Measurements from ENCODE around the gene ACTL7B.
"Not testable (repeated sequence)": the region's sequence is repeated elsewhere in the genome, so short reads cannot be mapped to it uniquely, and the experiment has no call there.

The ACTL7B gene

GRCh38 chr9:108844391-108844790 lies 11.4 kb downstream of the ACTL7B start:
- DNase-seq: no peak

- peak in 1 of 4 experiments; percentile 15 for DNase-seq
Measured at GRCh38 chr9:108842610-108843295, 13.0 kb downstream of the ACTL7B start.

GRCh38 chr9:108839561-108839960 lies 16.2 kb downstream of the ACTL7B start:
- DNase-seq: not testable (repeated sequence)

- DNase-seq: no peak
Measured at GRCh38 chr9:108838017-108838416, 17.8 kb downstream of the ACTL7B start.

GRCh38 chr9:108837530-108837929 lies 18.3 kb downstream of the ACTL7B start:
- DNase-seq: no peak

GRCh38 chr9:108836781-108837180 lies 19.0 kb downstream of the ACTL7B start:
- no peak for DNase-seq

DNA sequence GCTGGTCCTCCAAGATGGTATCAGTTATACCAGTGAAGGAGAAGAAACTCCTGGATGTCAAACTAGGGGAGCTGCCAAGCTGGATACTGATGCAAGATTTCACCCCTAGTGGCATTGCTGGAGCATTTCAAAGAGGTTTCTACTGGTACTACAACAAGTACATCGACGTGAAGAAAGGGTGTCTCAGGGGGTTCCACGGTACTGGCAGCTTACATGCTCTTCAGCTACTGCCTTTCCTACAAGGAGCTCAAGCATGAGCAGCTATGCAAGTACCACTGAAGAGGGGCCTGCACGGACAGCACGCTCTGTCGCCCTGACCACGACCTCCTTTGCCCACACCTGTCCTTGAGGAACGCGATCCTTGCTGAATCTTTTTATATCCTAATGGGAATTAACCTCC lies 19.5 kb downstream of the ACTL7B start:
- no peak for DNase-seq

DNA sequence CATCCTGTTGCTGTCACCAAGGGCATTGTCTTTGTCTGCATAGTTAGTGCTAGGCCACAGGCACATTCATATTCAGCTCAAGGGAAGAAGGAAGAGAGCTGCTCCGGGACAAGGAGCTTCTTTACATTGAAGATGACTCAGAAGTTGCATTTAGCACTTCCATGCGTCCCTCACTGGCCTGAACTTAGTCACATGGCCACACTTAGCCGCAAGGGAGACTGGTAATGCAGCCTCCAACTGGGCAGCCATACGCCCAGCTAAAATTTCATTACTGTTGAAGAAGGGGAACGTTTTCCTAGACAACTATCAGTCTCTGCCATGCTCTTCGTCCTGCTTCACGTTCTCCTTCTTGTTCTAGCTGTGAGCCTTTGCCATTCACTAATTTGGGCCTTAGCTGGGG lies 20.0 kb downstream of the ACTL7B start:
- DNase-seq: peak; percentile 42 to 75 (median 66)

DNA sequence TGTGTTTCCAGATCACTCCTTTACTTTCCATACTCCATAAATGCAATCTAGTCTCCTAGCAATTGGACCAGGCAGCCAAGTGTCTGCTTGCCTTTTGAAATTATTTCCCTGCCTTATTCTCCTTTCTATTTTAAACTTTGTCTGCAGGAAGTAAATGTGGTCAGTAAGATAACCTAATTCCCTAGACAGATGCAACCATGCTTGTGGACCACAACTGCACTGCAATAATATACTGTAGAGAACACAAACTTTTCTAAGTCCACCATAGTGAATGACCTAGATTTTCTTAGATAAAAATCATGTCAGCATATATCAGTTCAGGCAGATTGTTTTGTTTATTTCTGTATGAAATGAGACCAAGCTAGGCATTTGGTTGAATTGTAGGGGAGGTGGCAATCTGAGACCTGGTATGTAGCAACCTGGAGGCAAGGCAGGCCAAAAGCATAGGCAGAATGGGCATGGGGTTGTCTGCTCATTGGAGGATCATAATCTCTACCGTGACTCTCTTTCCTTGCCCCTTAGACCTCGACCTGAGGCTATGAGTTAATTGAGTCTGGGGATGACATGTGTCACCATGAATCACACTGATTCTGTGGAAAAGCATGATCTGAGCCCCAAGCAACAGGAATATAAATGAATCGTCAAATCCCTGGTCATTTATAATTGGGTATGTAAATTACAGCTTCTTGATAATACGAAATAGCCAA lies 20.7 kb downstream of the ACTL7B start:
- peak in 3 of 4 experiments; percentile 16 to 42 (median 26) for DNase-seq

DNA sequence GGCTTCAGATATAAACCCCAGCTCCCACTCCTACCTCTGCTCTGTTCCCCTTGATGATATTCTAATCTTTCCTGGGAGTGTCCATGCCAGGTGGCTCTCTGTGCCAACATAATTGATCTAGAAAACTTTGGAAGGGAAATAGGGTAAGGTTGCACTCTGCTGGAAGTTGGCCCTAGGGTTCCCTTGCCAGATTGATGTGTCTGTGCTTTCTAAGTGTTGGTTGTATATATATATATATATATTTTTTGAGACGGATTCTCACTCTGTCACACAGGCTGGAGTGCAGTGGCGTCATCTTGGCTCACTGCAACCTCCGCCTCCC lies 23.6 kb downstream of the ACTL7B start:
- DNase-seq: no peak

DNA sequence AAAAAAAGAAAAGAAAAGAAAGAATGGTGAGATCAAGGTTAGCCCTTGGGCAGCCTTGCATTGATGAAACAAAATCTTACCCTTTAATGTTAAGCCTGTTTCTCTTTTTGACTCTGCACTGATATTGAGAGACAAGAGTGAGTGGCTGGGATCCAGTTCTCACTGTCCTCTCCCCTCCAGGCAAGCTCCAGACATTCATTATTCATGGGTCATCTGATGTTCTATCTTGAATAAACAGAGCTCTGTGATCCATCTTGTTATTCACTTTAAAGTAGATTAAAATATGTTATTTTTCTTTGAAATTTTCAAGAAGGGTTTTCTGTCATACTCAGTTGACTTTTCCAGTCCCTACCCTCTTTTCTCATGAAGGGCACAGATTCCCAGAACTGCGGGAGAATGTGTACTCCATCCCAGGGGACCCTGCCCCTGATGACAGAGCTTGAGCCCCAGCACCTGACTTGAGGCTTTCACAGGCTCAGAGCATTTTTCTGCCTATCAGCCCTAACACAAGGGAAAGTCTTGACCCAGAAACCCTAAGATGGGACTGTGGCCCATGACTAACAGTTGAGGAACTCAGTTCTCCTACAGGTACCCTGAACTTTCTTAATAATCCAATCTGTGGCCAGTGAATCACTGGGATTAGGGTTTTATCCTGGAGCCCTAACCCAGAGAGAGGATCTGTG lies 24.1 kb downstream of the ACTL7B start:
- no peak for DNase-seq

DNA sequence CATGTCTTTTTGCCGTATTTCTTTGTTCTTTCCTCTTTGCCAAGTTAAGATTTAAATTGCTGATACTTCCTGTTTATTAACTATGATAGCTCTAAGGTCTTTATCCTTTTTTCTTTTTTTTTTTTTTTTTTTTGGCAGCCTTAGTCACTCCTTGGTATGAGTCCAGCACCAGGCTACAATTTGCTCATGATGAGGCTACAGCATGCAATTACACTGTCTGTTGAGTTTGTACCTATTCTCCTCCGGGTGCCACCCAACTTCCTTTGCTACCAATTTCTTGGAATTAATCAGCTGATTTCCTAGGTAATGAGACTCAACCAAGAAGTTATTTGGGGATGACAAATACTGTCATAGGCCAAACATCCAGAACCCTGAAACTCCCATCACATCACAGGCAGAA lies 25.5 kb downstream of the ACTL7B start:
- DNase-seq: no peak

DNA sequence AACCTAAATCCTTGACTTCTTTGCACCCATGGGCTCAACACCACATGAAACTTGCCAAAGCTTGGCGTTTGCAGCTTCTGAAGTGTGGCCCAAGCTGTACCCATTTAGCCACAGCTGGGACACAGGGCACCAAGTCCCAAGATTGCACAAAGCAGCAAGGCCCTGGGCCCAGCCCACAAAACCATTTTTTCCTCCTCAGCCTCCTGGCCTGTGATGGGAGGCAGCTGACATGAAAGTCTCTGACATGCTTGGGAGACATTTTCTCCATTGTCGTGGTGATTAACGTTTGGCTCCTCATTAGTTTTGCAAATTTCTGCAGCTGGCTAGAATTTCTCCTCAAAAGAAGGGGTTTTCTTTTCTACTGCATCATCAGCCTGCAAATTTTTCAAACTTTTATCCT lies 32.0 kb downstream of the ACTL7B start:
- no peak for DNase-seq

GRCh38 chr9:108816037-108816436 lies 39.7 kb downstream of the ACTL7B start:
- peak; percentile 62 to 87 (median 80) for DNase-seq

GRCh38 chr9:108815156-108815555 lies 40.6 kb downstream of the ACTL7B start:
- no peak for DNase-seq

DNA sequence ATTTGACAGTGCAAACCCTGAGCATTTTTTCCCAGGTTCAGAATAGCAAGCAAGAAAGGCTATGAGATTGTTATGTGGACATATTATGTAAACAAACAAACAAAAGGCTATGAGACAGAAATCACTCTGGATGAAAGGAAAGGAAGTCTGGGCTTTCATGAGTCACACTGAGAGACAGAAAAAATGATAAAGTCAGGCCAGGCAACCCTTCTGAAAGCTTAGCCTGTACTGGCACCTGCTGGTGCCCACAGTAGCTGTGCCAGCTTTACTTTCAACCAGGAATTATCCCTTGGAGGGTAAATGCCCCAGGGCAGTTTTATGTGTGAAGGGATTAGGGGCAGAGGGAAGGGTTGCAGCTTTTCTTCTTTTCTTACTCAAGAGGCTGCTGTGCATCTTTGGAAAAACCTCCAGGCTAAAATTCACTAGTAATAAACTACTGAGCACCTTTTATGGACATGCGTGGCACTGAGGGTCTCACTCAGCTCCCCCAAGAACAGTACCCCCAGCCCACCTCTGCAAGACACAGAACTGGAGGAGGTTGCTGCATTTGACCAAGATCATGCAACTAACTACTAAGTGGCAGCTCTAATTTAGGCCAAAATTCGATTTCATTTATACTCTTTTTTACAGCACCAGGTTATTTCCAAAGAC lies 41.7 kb downstream of the ACTL7B start:
- peak; percentile 73 to 80 (median 76) for DNase-seq

- DNase-seq: no peak
Measured at GRCh38 chr9:108812396-108813025, 43.3 kb downstream of the ACTL7B start.

GRCh38 chr9:108811944-108812343 lies 43.8 kb downstream of the ACTL7B start:
- DNase-seq: no peak

GRCh38 chr9:108809269-108809668 lies 46.5 kb downstream of the ACTL7B start:
- no peak for DNase-seq

Data from suppressor macrophage (primary cell).